Pancreas (tissue), 10 donors: ENCODE results near the gene MAGOH. TPM values are rescaled to one million over a fixed set of nuclear protein-coding genes. Genes with fewer than 3 reads are reported as not detected.
A peak's percentile ranks its signal among the peaks of the same experiment; 100 is the strongest.

ENCODE experiments used
- ATAC-seq, 4 donors: fragments of 200-7000 bp; cut with Tn5 transposase; one replicate each; pipeline versions ENCODE4 v1.8.0 to v1.9.1; 2020; ENCODE audit warnings: mild to moderate bottlenecking in 4 of 4, moderate library complexity in 4 of 4
- DNase-seq, 6 donors: peaks; one replicate each; pipeline ENCODE4 v3.0.0-alpha.2; 2020
- FAIRE-seq: peaks from 2 replicates; lab custom pipeline; 2012; peaks lifted over from hg19 to GRCh38; lab: Jason Lieb, UNC
- H3K27ac ChIP-seq, 4 donors: fragments of 200-600 bp; sonication (generic); 1 replicate in 3 of 4; 2 replicates in 1 of 4; pipeline versions ENCODE4 v1.5.0 to v1.8.0; 2020
- H3K27me3 ChIP-seq, 4 donors: fragments of 200-600 bp; one replicate each; pipeline ENCODE4 v1.8.0; 2021
- H3K36me3 ChIP-seq, 3 donors: fragments of 200-600 bp; sonication (generic) in 1 of 3; one replicate each; pipeline versions ENCODE4 v1.5.0 to v1.8.0; 2020 to 2021
- H3K4me1 ChIP-seq, 3 donors: fragments of 200-600 bp; one replicate each; pipeline ENCODE4 v1.8.0; 2021
- H3K4me3 ChIP-seq, 4 donors: fragments of 200-600 bp; sonication (generic) in 2 of 4; one replicate each; pipeline versions ENCODE4 v1.5.0 to v1.8.0; 2020 to 2021
- H3K9me3 ChIP-seq, 4 donors: fragments of 200-600 bp; one replicate each; pipeline ENCODE4 v1.8.0; 2021
- WGBS, 2 donors: extraction: QIAGEN DNeasy Blood & Tissue Kit; methylation state at CpG; one replicate each; pipeline ENCODE4 v1.1.7; 2013; 5-methylcytosine and 5-hydroxymethylcytosine counted together
- intact Hi-C, 3 donors: fragments of 100-400 bp; cut with DNase I; formaldehyde crosslinking; loops; one replicate each; pipeline versions ENCODE4 v1.11.1 to v1.14.2; 2022
- polyA plus RNA-seq, 2 donors: library from polyadenylated mRNA; stranded (reverse); fragments of 200-250 nt; gene quantifications; one replicate each; pipeline ENCODE4 v1.2.3, GENCODE V29; 2013
- total RNA-seq, 6 donors: library from RNA; stranded (reverse); fragmentation: NEBNext Ultra II Directional in 4 of 6; extraction: Animal tissue kit (Norgen Biotek cat#: 25700) in 4 of 6; gene quantifications; one replicate each; pipeline versions ENCODE4 v1.2.1 to v1.2.4, GENCODE V29; 2021 to 2023
- TF ChIP-seq, protein P1 (sequence below), 4 donors: fragments of 200-600 bp; sonication (generic) in 3 of 4; IDR thresholded peaks; one replicate each; pipeline versions ENCODE4 v1.5.0 to v1.8.0; 2021; ENCODE audit warnings: antibody characterized with exemption in 4 of 4
- donor health status: healthy with polysubstance abuse.
- donor health status: DM: no; HTN: no; CAD: no; lungs with moderate emphysema.
- donor health status: DM: no; HTN: no; CAD: no.
- donor health status: control.
- donor health status: control.
- donor health status: Bipolar disorder and iron deficiency.
- donor health status: DM: yes; HTN: yes; CAD: no.
- donor health status: DM: no; HTN: no; CAD: no.
- donor health status: DM: no; HTN: no; CAD: no.
- donor health status: DM: yes; HTN: yes; CAD: no.

The MAGOH gene
- total and polyA plus RNA-seq, 8 donors: 7.8 to 56.3 (median 14.4) TPM

DNA sequence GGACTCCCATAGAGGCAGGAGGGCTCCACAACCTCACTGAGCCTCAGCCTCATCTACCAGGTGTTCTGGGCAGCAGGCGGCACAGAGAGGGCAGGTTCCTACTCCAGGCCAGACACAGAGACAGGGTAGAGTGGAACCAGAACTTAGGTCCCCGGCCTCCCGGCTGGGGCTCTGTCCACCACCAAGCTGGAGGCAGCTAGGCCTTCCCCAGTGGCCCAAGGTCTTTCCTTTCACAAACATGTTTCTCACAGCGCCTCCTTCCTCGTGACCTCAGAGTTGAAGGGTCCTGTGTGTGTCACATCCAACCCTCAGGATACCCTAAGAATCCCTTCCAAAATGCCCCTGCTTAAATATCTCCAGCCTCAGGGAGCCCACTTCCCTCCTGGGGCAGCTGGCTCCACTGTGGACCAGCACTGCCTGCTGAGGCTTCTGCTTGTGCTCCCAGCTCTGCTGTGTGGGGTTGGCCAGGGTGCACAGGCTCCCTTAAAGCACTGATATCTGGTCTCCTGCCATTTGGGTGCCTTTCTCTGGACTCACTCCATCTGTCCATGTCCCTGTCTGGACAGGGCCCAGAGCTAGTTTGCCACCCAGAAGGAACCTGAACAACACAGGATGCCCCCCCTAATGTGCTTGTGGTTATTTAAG is 33.2 kb upstream of the MAGOH start:
- intact Hi-C loops: loop anchor here in 2 of 3 donors (2.0 to 10.0 kb wide), 2 partner anchors 123 to 125 kb away; no protein-coding TSS in a partner anchor
- DNase-seq: no peak
- Histone ChIP-seq H3K4me3 (no peak overlapping the region), H3K36me3 (no peaks in the 10 kb centered on the region), H3K27me3 (no peaks in the 10 kb centered on the region), H3K4me1 (no peaks in the 10 kb centered on the region), H3K9me3 (no peaks in the 10 kb centered on the region), H3K27ac (no peak overlapping the region)
- 90 to 100% methylated on average over 5 of the region's 5 CpGs for WGBS, 2 donors
- TF ChIP-seq, protein P1, sequence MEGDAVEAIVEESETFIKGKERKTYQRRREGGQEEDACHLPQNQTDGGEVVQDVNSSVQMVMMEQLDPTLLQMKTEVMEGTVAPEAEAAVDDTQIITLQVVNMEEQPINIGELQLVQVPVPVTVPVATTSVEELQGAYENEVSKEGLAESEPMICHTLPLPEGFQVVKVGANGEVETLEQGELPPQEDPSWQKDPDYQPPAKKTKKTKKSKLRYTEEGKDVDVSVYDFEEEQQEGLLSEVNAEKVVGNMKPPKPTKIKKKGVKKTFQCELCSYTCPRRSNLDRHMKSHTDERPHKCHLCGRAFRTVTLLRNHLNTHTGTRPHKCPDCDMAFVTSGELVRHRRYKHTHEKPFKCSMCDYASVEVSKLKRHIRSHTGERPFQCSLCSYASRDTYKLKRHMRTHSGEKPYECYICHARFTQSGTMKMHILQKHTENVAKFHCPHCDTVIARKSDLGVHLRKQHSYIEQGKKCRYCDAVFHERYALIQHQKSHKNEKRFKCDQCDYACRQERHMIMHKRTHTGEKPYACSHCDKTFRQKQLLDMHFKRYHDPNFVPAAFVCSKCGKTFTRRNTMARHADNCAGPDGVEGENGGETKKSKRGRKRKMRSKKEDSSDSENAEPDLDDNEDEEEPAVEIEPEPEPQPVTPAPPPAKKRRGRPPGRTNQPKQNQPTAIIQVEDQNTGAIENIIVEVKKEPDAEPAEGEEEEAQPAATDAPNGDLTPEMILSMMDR (IDR thresholded peaks at IDR 0.05): no peak
- no peak for FAIRE-seq
- ATAC-seq: no peak

GRCh38 chr1:53270873-53271272 is 32.6 kb upstream of the MAGOH start:
- intact Hi-C loops: loop anchor here in 1 of 3 donors (10.0 kb wide), 1 partner anchor 124 kb away; no protein-coding TSS in a partner anchor
- no peak for FAIRE-seq

GRCh38 chr1:53270107-53270506 is 31.8 kb upstream of the MAGOH start:
- FAIRE-seq (no peak), DNase-seq (no peak), ATAC-seq (no peak)
- TF ChIP-seq, protein P1 (IDR thresholded peaks at IDR 0.05): no peak
- Histone ChIP-seq H3K4me3 (no peak overlapping the region), H3K9me3 (no peaks in the 10 kb centered on the region), H3K27ac (no peak overlapping the region), H3K27me3 (no peaks in the 10 kb centered on the region), H3K4me1 (no peaks in the 10 kb centered on the region), H3K36me3 (no peaks in the 10 kb centered on the region)
- 51 to 80% methylated on average over 1 of the region's 1 CpG for WGBS, 2 donors
- intact Hi-C loops: loop anchor here in 1 of 3 donors (10.0 kb wide), 1 partner anchor 125 kb away; no protein-coding TSS in a partner anchor

More at GRCh38 chr1:53270873-53271272, 32.6 kb upstream of the MAGOH start:
- Histone ChIP-seq H3K4me1 (no peaks in the 10 kb centered on the region), H3K27me3 (no peaks in the 10 kb centered on the region), H3K9me3 (no peaks in the 10 kb centered on the region), H3K27ac (no peak overlapping the region), H3K36me3 (no peaks in the 10 kb centered on the region), H3K4me3 (no peak overlapping the region)
- ATAC-seq: no peak
- 85 to 92% methylated on average over 8 of the region's 8 CpGs for WGBS, 2 donors
- TF ChIP-seq, protein P1 (IDR thresholded peaks at IDR 0.05): no peak
- DNase-seq: no peak

- Histone ChIP-seq H3K27me3 (no peaks in the 10 kb centered on the region), H3K27ac (no peak overlapping the region), H3K4me3 (no peak overlapping the region), H3K9me3 (no peaks in the 10 kb centered on the region), H3K4me1 (no peaks in the 10 kb centered on the region), H3K36me3 (no peaks in the 10 kb centered on the region)
- intact Hi-C loops: no loop called here
- no peak for DNase-seq
- no peak for ATAC-seq
- no peak for FAIRE-seq
- TF ChIP-seq, protein P1 (IDR thresholded peaks at IDR 0.05): no peak
Observed at GRCh38 chr1:53267761-53268160, 29.4 kb upstream of the MAGOH start.

GRCh38 chr1:53266038-53266437 is 27.7 kb upstream of the MAGOH start:
- TF ChIP-seq, protein P1 (IDR thresholded peaks at IDR 0.05): no peak
- Histone ChIP-seq H3K36me3 (no peaks in the 10 kb centered on the region), H3K4me3 (no peak overlapping the region), H3K27ac (no peak overlapping the region), H3K27me3 (no peaks in the 10 kb centered on the region), H3K9me3 (no peaks in the 10 kb centered on the region), H3K4me1 (no peaks in the 10 kb centered on the region)
- intact Hi-C loops: no loop called here
- DNase-seq (no peak), FAIRE-seq (no peak), ATAC-seq (peak in 2 of 4 donors; percentile 21 to 31)
